SK-N-MC (cell line): ENCODE results near the gene EDN2.

Source experiments
- EZH2 ChIP-seq: fragments of 200-600 bp; sonication (generic); IDR thresholded peaks from one replicate; pipeline ENCODE4 v1.6.1; 2017; ENCODE audit warnings: antibody characterized with exemption
- POLR2AphosphoS5 ChIP-seq: IDR thresholded peaks from 2 replicates; pipeline ENCODE4 v1.6.1; 2012; ENCODE audit warnings: mild to moderate bottlenecking, low read depth, low read length, borderline replicate concordance

GRCh38 chr1:41484402-41485241 lies at the start of gene EDN2:
- no peak for TF ChIP-seq POLR2AphosphoS5
- TF ChIP-seq EZH2: no peak
